Mesenteric fat pad (tissue), 1 donor: ENCODE data around the gene CALN1. TPM values are rescaled to one million over a fixed set of nuclear protein-coding genes. Genes with fewer than 3 reads are reported as not detected.

Source experiments
- DNase-seq: peaks from one replicate; pipeline ENCODE4 v3.0.0-alpha.2; 2020; ENCODE audit warnings: low spot score
- total RNA-seq: library from RNA; stranded (reverse); fragmentation: NEBNext Ultra II Directional; extraction: Animal tissue kit (Norgen Biotek cat#: 25700); gene quantifications from one replicate; pipeline ENCODE4 v1.2.1, GENCODE V29; 2021
- donor health status: DM: yes; HTN: yes; CAD: no.

The CALN1 gene
- total RNA-seq, 1 donor from 2014 or later: not detected

GRCh38 chr7:71753956-71754664 lies 658.0 kb downstream of the CALN1 start:
- peak; percentile 39 for DNase-seq

- no peak for DNase-seq
Measured at GRCh38 chr7:71753236-71753635, 658.9 kb downstream of the CALN1 start.

- no peak for DNase-seq
Measured at GRCh38 chr7:71752171-71752935, 659.8 kb downstream of the CALN1 start.

GRCh38 chr7:71750290-71750689 lies 661.8 kb downstream of the CALN1 start:
- no peak for DNase-seq

- DNase-seq: no peak
Measured at GRCh38 chr7:71746006-71746405, 666.1 kb downstream of the CALN1 start.

- no peak for DNase-seq
Measured at GRCh38 chr7:71740174-71740560, 672.0 kb downstream of the CALN1 start.

GRCh38 chr7:71739520-71740173 lies 672.5 kb downstream of the CALN1 start:
- DNase-seq: peak; percentile 84

GRCh38 chr7:71737931-71738540 lies 674.1 kb downstream of the CALN1 start:
- DNase-seq: peak; percentile 82

GRCh38 chr7:71735961-71736556 lies 676.1 kb downstream of the CALN1 start:
- peak; percentile 74 for DNase-seq

- DNase-seq: peak; percentile 93
Measured at GRCh38 chr7:71733107-71733870, 678.8 kb downstream of the CALN1 start.

GRCh38 chr7:71731740-71732139 lies 680.4 kb downstream of the CALN1 start:
- no peak for DNase-seq
